Endothelial cell of umbilical vein (primary cell): ENCODE data around the gene ACLY. TPM values are rescaled to one million over a fixed set of nuclear protein-coding genes. Genes with fewer than 3 reads are reported as not detected.
A peak's percentile ranks its signal among the peaks of the same experiment; 100 is the strongest.

Experiments used
- BruUV-seq: library from RNA; stranded (reverse); fragments of 400-500 nt; replicated peaks from 2 replicates; lab custom pipeline; 2021; lab: Mats Ljungman, UMichigan
- CTCF ChIA-PET: fragments of 300-600, 350-600 bp; sonication (Branson Sonifier 250); formaldehyde crosslinking; loops from one replicate; lab custom pipeline; 2021; ENCODE audit warnings: antibody characterized with exemption, inconsistent platforms; lab: Charles Lee
- POLR2A ChIA-PET: fragments of 300-600, 350-600 bp; sonication (Branson Sonifier 250); formaldehyde crosslinking; loops from one replicate; lab custom pipeline; 2021; ENCODE audit warnings: antibody characterized with exemption, inconsistent platforms; lab: Charles Lee
- DNase-seq: peaks from one replicate; pipeline ENCODE4 v3.0.0-alpha.2; 2011; ENCODE audit warnings: low read depth, low spot score
- FAIRE-seq: peaks from 2 replicates; lab custom pipeline; 2011; peaks lifted over from hg19 to GRCh38; lab: Jason Lieb, UNC
- H2AFZ ChIP-seq: 2 replicates; pipeline ENCODE4 v1.6.0; 2012; ENCODE audit warnings: low read depth, low read length, control low read depth, inconsistent platforms
- H3K27ac ChIP-seq: 2 replicates; pipeline ENCODE4 v1.5.1; 2011; ENCODE audit warnings: low read depth, mild to moderate bottlenecking, control low read depth, low read length, moderate library complexity; ENCODE audit not compliant: insufficient read depth
- H3K27me3 ChIP-seq, 2 experiments: 2 replicates each; pipeline versions ENCODE4 v1.6.0 to v1.6.1; 2011; ENCODE audit warnings: low read length in 2 of 2, mixed read lengths in 1 of 2; ENCODE audit not compliant: control insufficient read depth in 2 of 2, insufficient read depth in 2 of 2
- H3K36me3 ChIP-seq, 2 experiments: 2 replicates in 1 of 2; 3 replicates in 1 of 2; pipeline ENCODE4 v1.5.1; 2011; ENCODE audit warnings: low read length in 2 of 2, mild to moderate bottlenecking in 1 of 2, moderate library complexity in 1 of 2; ENCODE audit not compliant: control insufficient read depth in 2 of 2, insufficient read depth in 2 of 2; ENCODE audit errors: extremely low read depth in 1 of 2
- H3K4me1 ChIP-seq: 3 replicates; pipeline ENCODE4 v1.5.1; 2011; ENCODE audit warnings: mild to moderate bottlenecking, low read length; ENCODE audit not compliant: control insufficient read depth, insufficient read depth; ENCODE audit errors: extremely low read depth
- H3K4me2 ChIP-seq: 2 replicates; pipeline ENCODE4 v1.6.1; 2011; ENCODE audit warnings: low read length, control low read depth, mixed read lengths; ENCODE audit not compliant: insufficient read depth
- H3K4me3 ChIP-seq, 3 experiments: fragments of 200-600 bp in 1 of 3; sonication (generic), shearing (Covaris generic) in 1 of 3; replicated peaks in 1 of 3; 2 replicates each; pipeline ENCODE4 v1.5.1; 2011 to 2016; ENCODE audit warnings: control low read depth in 3 of 3, low read length in 3 of 3, mild to moderate bottlenecking in 2 of 3, inconsistent platforms in 1 of 3, low read depth in 1 of 3, moderate library complexity in 1 of 3; ENCODE audit not compliant: insufficient read depth in 1 of 3
- H3K79me2 ChIP-seq: 2 replicates; pipeline ENCODE4 v1.6.0; 2012; ENCODE audit warnings: low read length, inconsistent platforms; ENCODE audit not compliant: control insufficient read depth, insufficient read depth
- H3K9ac ChIP-seq: replicated peaks from 2 replicates; pipeline ENCODE3; 2011; ENCODE audit warnings: low read length, control low read depth; ENCODE audit not compliant: insufficient read depth; ENCODE audit errors: extremely low read depth
- H3K9me1 ChIP-seq: replicated peaks from 3 replicates; pipeline ENCODE4 v1.6.0; 2011; ENCODE audit warnings: mild to moderate bottlenecking, low read length; ENCODE audit not compliant: control insufficient read depth, insufficient read depth; ENCODE audit errors: extremely low read depth
- H3K9me3 ChIP-seq: replicated peaks from 2 replicates; pipeline ENCODE4 v1.5.1; 2012; ENCODE audit warnings: low read length, inconsistent platforms; ENCODE audit not compliant: control insufficient read depth, insufficient read depth
- H4K20me1 ChIP-seq: replicated peaks from 2 replicates; pipeline ENCODE3; 2011; ENCODE audit warnings: mild to moderate bottlenecking, low read length; ENCODE audit not compliant: control insufficient read depth, insufficient read depth; ENCODE audit errors: extremely low read depth
- FOS ChIP-seq: IDR thresholded peaks from 2 replicates; pipeline ENCODE4 v1.6.1; 2011; ENCODE audit warnings: mild to moderate bottlenecking, low read length, moderate library complexity, borderline replicate concordance; ENCODE audit not compliant: insufficient read depth
- GATA2 ChIP-seq: IDR thresholded peaks from 2 replicates; pipeline ENCODE4 v1.7.0; 2011; ENCODE audit warnings: low read depth, mild to moderate bottlenecking, moderate library complexity, mixed read lengths, low read length; ENCODE audit not compliant: insufficient read length, insufficient read depth
- MYC ChIP-seq: IDR thresholded peaks from one replicate; pipeline ENCODE4 v1.6.1; 2011; ENCODE audit warnings: mild to moderate bottlenecking, low read depth, low read length
- POLR2A ChIP-seq: IDR thresholded peaks from 2 replicates; pipeline ENCODE4 v1.6.1; 2012; ENCODE audit warnings: low read depth, mild to moderate bottlenecking, control low read depth, low read length
- POLR2AphosphoS5 ChIP-seq: IDR thresholded peaks from 2 replicates; pipeline ENCODE4 v1.6.1; 2012; ENCODE audit warnings: low read depth, mild to moderate bottlenecking, control low read depth, low read length, moderate library complexity; ENCODE audit not compliant: insufficient read depth
- dilution Hi-C: fragments of 300-500 bp; cut with MboI; formaldehyde crosslinking; loops from one replicate; pipeline ENCODE4 v1.15.0; 2019; ENCODE audit warnings: low sequenced_read_pairs; ENCODE audit not compliant: extremely low pct_ligation_motif_present
- intact Hi-C: fragments of 100-400 bp; cut with micrococcal nuclease; formaldehyde crosslinking; loops from one replicate; pipeline ENCODE4 v1.10.0; 2022
- polyA plus RNA-seq, 4 experiments: library from polyadenylated mRNA; depleted of rRNA in 3 of 4; stranded (reverse) in 3 of 4; unstranded in 1 of 4; fragments of >200 nt; gene quantifications; 2 replicates each; pipeline versions ENCODE4 v1.2.1 to v1.2.3, GENCODE V29; 2011 to 2012; ENCODE audit warnings: missing spikeins in 1 of 4
- total RNA-seq: library from RNA; stranded (reverse); gene quantifications from 2 replicates; pipeline ENCODE4 v1.2.3, GENCODE V29; 2021
- TF ChIP-seq, protein P1 (sequence below): IDR thresholded peaks from 2 replicates; pipeline ENCODE4 v1.6.1; 2011; ENCODE audit not compliant: insufficient read depth, insufficient read length

ACLY gene
- total and polyA plus RNA-seq, 2 donors (not counting 3 experiments of a cell fraction or from before 2014, with no cell fraction given): 174 to 324 TPM

DNA sequence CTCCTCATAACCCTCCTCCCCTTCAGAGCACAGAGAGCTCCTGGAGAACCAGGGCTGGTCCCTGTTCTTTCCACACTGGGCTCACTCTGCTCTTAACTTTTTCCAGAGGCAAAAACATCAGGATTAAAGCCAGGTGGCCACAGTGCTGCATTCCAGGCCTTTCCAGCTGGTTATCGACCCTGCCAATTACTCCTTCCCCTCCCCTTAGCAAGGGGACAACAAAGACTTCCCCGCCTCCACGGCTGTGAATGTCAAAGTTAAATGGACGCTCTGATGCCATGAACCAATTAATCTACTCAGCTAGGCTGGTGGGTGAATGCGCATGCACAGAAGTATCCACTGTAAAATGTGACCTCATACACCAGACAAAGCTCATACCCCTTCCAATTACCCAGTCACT lies 23.1 kb downstream of the ACLY start:
- Histone ChIP-seq H3K27ac (no peak overlapping the region), H3K4me3 (no peak overlapping the region), H3K27me3 (no peaks in the 10 kb centered on the region), H3K36me3 (peaks cover 59 to 71% of the 10 kb centered on the region in 2 experiments), H3K9me1 (no peaks in the 10 kb centered on the region), H3K9me3 (no peaks in the 10 kb centered on the region), H3K4me2 (no peak overlapping the region), H3K4me1 (no peaks in the 10 kb centered on the region), H3K79me2 (peaks cover 15% of the 10 kb centered on the region), H2AFZ (no peak overlapping the region), H4K20me1 (no peaks in the 10 kb centered on the region), H3K9ac (no peak overlapping the region)
- dilution Hi-C loops: no loop called here
- FAIRE-seq (no peak), DNase-seq (no peak)
- BruUV-seq: no TSS peak
- TF ChIP-seq MYC (no peak), FOS (no peak), POLR2A (no peak), POLR2AphosphoS5 (no peak), GATA2 (no peak)
- TF ChIP-seq, protein P1, sequence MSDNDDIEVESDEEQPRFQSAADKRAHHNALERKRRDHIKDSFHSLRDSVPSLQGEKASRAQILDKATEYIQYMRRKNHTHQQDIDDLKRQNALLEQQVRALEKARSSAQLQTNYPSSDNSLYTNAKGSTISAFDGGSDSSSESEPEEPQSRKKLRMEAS: no peak
- POLR2A ChIA-PET: no interaction called here
- intact Hi-C loops: no loop called here
- CTCF ChIA-PET: interaction anchor here (3.4 kb wide), 1 partner anchor 64 kb away, joined by 9 read pairs; no protein-coding TSS in a partner anchor

DNA sequence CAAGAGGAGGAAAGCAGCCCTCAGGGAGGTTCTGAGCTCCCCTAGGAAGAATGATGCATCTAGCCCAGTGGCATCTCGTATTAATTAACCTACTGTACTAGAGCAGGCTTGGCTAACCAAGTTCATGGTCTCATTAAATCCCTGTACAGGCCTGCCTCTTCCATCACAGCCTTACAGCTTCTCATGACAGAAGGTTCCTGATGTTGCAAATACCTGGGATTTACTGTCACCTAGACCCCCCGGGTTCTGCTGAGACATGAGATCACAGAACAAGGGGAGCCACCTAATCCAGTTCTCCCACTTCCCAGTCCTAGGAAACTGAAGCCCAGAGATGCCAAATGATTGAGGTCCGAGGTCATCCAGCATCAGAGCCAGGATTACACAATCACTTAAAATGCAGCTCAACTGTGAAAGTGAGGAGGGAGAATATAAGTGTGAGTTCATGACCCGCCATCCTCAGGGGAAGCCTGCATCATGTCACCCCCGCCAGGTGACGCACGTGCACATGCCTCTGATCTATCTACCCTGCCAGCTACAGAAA lies 23.9 kb downstream of the ACLY start:
- POLR2A ChIA-PET: no interaction called here
- no peak for TF ChIP-seq GATA2
- FAIRE-seq: no peak
- Histone ChIP-seq H3K36me3 (peaks cover 59 to 68% of the 10 kb centered on the region in 2 experiments), H3K9ac (no peak overlapping the region), H3K79me2 (peaks cover 15% of the 10 kb centered on the region), H3K9me3 (no peaks in the 10 kb centered on the region), H3K4me1 (no peaks in the 10 kb centered on the region), H3K4me3 (no peak overlapping the region), H3K27ac (no peak overlapping the region), H2AFZ (no peak overlapping the region), H3K4me2 (no peak overlapping the region), H3K27me3 (no peaks in the 10 kb centered on the region), H3K9me1 (no peaks in the 10 kb centered on the region), H4K20me1 (no peaks in the 10 kb centered on the region)
- intact Hi-C loops: no loop called here
- CTCF ChIA-PET: interaction anchor here (3.4 kb wide), 1 partner anchor 65 kb away, joined by 9 read pairs; no protein-coding TSS in a partner anchor
- DNase-seq: no peak
- dilution Hi-C loops: no loop called here
- BruUV-seq: TSS peak; percentile 4
